Transverse colon (tissue), 4 donors: Measurements from ENCODE around the gene GIPC1. TPM values are rescaled to one million over a fixed set of nuclear protein-coding genes. Genes with fewer than 3 reads are reported as not detected.
"Not testable (repeated sequence)": the region's sequence is repeated elsewhere in the genome, so short reads cannot be mapped to it uniquely, and the experiment has no call there.

Source experiments
- DNase-seq: peaks from one replicate; pipeline ENCODE4 v3.0.0-alpha.2; 2019
- H3K27ac ChIP-seq, 4 donors: fragments of 200-600 bp; sonication (generic); 2 replicates each; pipeline ENCODE4 v1.5.1; 2016 to 2018; ENCODE audit warnings: inconsistent platforms in 4 of 4
- H3K27me3 ChIP-seq: fragments of 200-600 bp; sonication (generic); 2 replicates; pipeline ENCODE4 v1.5.1; 2017; ENCODE audit warnings: inconsistent platforms
- H3K36me3 ChIP-seq, 4 donors: fragments of 200-600 bp; sonication (generic); 2 replicates each; pipeline ENCODE4 v1.5.1; 2017 to 2019; ENCODE audit warnings: inconsistent platforms in 4 of 4
- H3K4me1 ChIP-seq, 4 donors: fragments of 200-600 bp; sonication (generic); 2 replicates each; pipeline ENCODE4 v1.5.1; 2017 to 2020; ENCODE audit warnings: inconsistent platforms in 4 of 4
- H3K4me3 ChIP-seq, 4 donors: fragments of 200-600 bp; sonication (generic); 1 replicate in 1 of 4; 2 replicates in 3 of 4; pipeline versions ENCODE4 v1.5.1 to v1.6.1; 2017 to 2019; ENCODE audit warnings: inconsistent platforms in 4 of 4
- H3K9me3 ChIP-seq, 2 donors: fragments of 200-600 bp; sonication (generic); 2 replicates each; pipeline ENCODE4 v1.5.1; 2017 to 2019; ENCODE audit warnings: inconsistent platforms in 2 of 2
- CTCF ChIP-seq, 5 experiments: fragments of 200-600 bp in 3 of 5; fragments of 450-650 bp in 2 of 5; sonication (generic) in 3 of 5; IDR thresholded peaks; 1 replicate in 2 of 5; 2 replicates in 3 of 5; pipeline ENCODE4 v1.5.1; 2016 to 2017; ENCODE audit warnings: antibody characterized with exemption in 5 of 5, inconsistent platforms in 3 of 5, mild to moderate bottlenecking in 2 of 5, moderate library complexity in 1 of 5
- EP300 ChIP-seq: sonication (generic); formaldehyde crosslinking; IDR thresholded peaks from one replicate; pipeline ENCODE4 v1.6.1; 2017; ENCODE audit warnings: antibody characterized with exemption, low read depth
- POLR2A ChIP-seq: fragments of 450-650 bp; IDR thresholded peaks from one replicate; pipeline ENCODE4 v1.6.1; 2016; ENCODE audit warnings: antibody characterized with exemption, mild to moderate bottlenecking, moderate library complexity
- POLR2AphosphoS5 ChIP-seq, 3 donors: sonication (generic); formaldehyde crosslinking; IDR thresholded peaks; one replicate each; pipeline ENCODE4 v1.6.1; 2016; ENCODE audit warnings: antibody characterized with exemption in 3 of 3
- WGBS, 2 donors: methylation state at CpG; one replicate each; pipeline ENCODE4 v1.1.5; 2018; ENCODE audit warnings: low coverage in 1 of 2; 5-methylcytosine and 5-hydroxymethylcytosine counted together
- in situ Hi-C, 4 donors: fragments of 200-750 bp; cut with MboI; loops; one replicate each; pipeline versions ENCODE4 v1.15.0 to v1.15.1; 2017; ENCODE audit warnings: low sequenced_read_pairs in 3 of 4, low pct_ligation_motif_present in 1 of 4, low pct_unique_long_range_greater_than_20kb in 1 of 4
- intact Hi-C: fragments of 100-400 bp; cut with DNase I; formaldehyde crosslinking; loops from one replicate; pipeline ENCODE4 v1.15.1; 2023; ENCODE audit warnings: low total_unique reads
- total RNA-seq, 4 donors: library from RNA; depleted of rRNA; stranded (reverse); fragments of >200 nt; gene quantifications; one replicate each; pipeline ENCODE4 v1.1.0, GENCODE V29; 2016

Gene GIPC1
- total RNA-seq, 4 donors from 2014 or later: 295 to 569 (median 362) TPM

GRCh38 chr19:14460935-14461334 is 35.0 kb downstream of the GIPC1 start:
- Histone ChIP-seq H3K4me3 (no peak overlapping the region), H3K27me3 (no peaks in the 10 kb centered on the region), H3K36me3 (peaks cover 0 to 12% (median 3%) of the 10 kb centered on the region in 4 donors), H3K27ac (no peak overlapping the region), H3K4me1 (no peaks in the 10 kb centered on the region), H3K9me3 (no peaks in the 10 kb centered on the region)
- no peak for DNase-seq
- WGBS, 2 donors: 94 to 95% methylated on average over 2 of the region's 2 CpGs
- in situ Hi-C loops (loop anchor here in 1 of 4 donors (25.0 kb wide), 1 partner anchor 274 kb away; no protein-coding TSS in a partner anchor), intact Hi-C loops (no loop called here)
- no peak for TF ChIP-seq CTCF (IDR thresholded peaks at IDR 0.05)
- TF ChIP-seq EP300: no peak
- no peak for TF ChIP-seq POLR2AphosphoS5 (IDR thresholded peaks at IDR 0.05)
- no peak for TF ChIP-seq POLR2A

GRCh38 chr19:14459703-14460102 is 36.2 kb downstream of the GIPC1 start:
- WGBS, 2 donors: 59 to 72% methylated on average over 5 of the region's 5 CpGs
- intact Hi-C loops: no loop called here
- no peak overlapping the region for H3K27ac ChIP-seq
- H3K4me1 ChIP-seq: no peaks in the 10 kb centered on the region
- in situ Hi-C loops: loop anchor here in 1 of 4 donors (25.0 kb wide), 1 partner anchor 272 kb away; no protein-coding TSS in a partner anchor
- peaks cover 0 to 17% (median 5%) of the 10 kb centered on the region in 4 donors for H3K36me3 ChIP-seq
- TF ChIP-seq CTCF (IDR thresholded peaks at IDR 0.05): no peak
- no peak for TF ChIP-seq POLR2AphosphoS5 (IDR thresholded peaks at IDR 0.05)
- H3K4me3 ChIP-seq: no peak overlapping the region
- no peaks in the 10 kb centered on the region for H3K9me3 ChIP-seq
- no peak for DNase-seq
- H3K27me3 ChIP-seq: no peaks in the 10 kb centered on the region

- H3K36me3 ChIP-seq: peaks cover 0 to 21% (median 7%) of the 10 kb centered on the region in 4 donors
- 98% methylated on average over 3 of the region's 3 CpGs; no CpG with 5 or more reads in 1 of the 2 donors for WGBS, 2 donors
Measured at GRCh38 chr19:14452303-14452702, 43.6 kb downstream of the GIPC1 start.

GRCh38 chr19:14450876-14451275 is 45.1 kb downstream of the GIPC1 start:
- H3K4me1 ChIP-seq: no peaks in the 10 kb centered on the region
- no peak overlapping the region for H3K4me3 ChIP-seq
- in situ Hi-C loops (loop anchor here in 1 of 4 donors (25.0 kb wide), 1 partner anchor 264 kb away; no protein-coding TSS in a partner anchor), intact Hi-C loops (no loop called here)
- no peak for DNase-seq
- no peaks in the 10 kb centered on the region for H3K9me3 ChIP-seq
- no peaks in the 10 kb centered on the region for H3K27me3 ChIP-seq
- 97% methylated on average over 18 of the region's 19 CpGs; no CpG with 5 or more reads in 1 of the 2 donors for WGBS, 2 donors
- TF ChIP-seq POLR2A: no peak
- TF ChIP-seq EP300: no peak
- no peak for TF ChIP-seq POLR2AphosphoS5 (IDR thresholded peaks at IDR 0.05)
- TF ChIP-seq CTCF (IDR thresholded peaks at IDR 0.05): no peak
- H3K27ac ChIP-seq: no peak overlapping the region
- peaks cover 0 to 27% (median 8%) of the 10 kb centered on the region in 4 donors for H3K36me3 ChIP-seq

More at GRCh38 chr19:14452303-14452702, 43.6 kb downstream of the GIPC1 start:
- H3K27me3 ChIP-seq, H3K4me3 ChIP-seq, H3K9me3 ChIP-seq, H3K27ac ChIP-seq, H3K4me1 ChIP-seq, intact Hi-C loops, DNase-seq: not testable (repeated sequence)
- in situ Hi-C loops: loop anchor here in 1 of 4 donors (25.0 kb wide), 1 partner anchor 265 kb away; no protein-coding TSS in a partner anchor
